ENCODE measurements around the gene KRT36. TPM values are rescaled to one million over a fixed set of nuclear protein-coding genes. Genes with fewer than 3 reads are reported as not detected.

KRT36 gene
- total RNA-seq, 4 donors from 2014 or later = 0.97 TPM; not detected in 3

DNA sequence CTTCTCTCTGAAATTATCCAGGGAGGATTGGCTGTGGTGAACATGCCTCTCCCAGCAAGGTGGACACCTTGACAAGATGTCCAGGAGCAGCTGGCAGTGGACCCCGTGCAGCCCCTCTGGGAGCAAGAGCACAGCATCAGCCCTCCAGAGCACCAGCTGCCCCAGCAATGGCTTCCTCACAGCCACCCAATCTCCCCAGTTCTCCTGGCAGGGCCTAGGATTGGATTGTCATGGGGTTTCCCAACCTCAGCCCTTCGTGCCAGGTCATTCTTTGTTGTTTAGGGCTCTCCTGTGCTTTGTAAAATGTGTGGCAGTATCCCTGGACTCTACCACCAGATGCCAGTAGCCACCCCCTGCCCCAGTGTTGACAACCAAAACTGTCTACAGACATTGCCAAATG, 1.8 kb upstream of the KRT36 start:
- intact Hi-C loops (cut with DNase I; ENCODE audit: low total_unique reads) = no loop called here

DNA sequence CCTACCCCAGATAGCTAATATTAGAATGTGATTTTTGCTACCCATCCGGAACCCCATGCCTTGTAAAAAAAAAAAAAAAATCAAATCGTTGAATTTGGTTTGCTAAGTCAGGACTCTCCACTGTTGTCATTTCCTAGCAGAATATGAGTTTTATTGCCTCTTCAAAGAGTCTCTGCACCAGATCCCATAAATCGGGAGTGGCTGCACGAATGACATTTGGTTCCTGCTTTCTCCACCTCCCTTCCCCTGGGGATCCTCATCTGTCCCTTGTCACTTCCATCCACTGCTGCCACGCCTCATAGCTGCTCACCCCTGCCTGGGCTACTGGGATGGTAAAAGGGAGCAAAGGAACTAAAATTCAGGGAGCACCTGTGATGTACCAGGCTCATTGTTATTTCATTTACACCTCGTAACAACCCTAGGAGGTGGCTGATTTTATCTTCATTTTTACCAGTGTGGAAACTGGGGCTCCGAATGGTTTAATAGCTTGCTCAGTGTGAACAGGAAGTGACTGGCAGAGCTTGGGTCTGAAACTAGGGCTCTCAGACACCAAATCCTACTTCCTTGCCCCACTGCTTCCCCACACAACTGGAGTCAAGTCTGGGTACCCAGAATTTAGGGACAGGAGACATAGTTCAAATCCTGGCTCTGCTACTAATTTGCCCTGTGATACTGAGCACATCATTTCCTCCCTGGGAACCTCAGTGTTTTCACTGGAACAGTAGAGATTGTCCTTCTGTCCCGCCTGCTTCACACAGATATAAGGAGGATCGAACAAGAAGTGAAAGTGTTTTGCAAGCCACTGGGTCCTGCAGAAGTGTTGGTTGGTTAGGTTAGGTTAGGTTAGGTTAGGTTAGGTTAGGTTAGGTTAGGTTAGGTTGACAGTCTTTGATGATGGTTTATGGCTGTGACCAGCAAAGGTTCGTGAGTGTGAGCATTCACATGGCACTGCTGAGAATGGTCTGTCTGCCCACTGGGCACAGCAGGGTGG, 585 bp upstream of the KRT36 start:
- TF ChIP-seq, protein P1, sequence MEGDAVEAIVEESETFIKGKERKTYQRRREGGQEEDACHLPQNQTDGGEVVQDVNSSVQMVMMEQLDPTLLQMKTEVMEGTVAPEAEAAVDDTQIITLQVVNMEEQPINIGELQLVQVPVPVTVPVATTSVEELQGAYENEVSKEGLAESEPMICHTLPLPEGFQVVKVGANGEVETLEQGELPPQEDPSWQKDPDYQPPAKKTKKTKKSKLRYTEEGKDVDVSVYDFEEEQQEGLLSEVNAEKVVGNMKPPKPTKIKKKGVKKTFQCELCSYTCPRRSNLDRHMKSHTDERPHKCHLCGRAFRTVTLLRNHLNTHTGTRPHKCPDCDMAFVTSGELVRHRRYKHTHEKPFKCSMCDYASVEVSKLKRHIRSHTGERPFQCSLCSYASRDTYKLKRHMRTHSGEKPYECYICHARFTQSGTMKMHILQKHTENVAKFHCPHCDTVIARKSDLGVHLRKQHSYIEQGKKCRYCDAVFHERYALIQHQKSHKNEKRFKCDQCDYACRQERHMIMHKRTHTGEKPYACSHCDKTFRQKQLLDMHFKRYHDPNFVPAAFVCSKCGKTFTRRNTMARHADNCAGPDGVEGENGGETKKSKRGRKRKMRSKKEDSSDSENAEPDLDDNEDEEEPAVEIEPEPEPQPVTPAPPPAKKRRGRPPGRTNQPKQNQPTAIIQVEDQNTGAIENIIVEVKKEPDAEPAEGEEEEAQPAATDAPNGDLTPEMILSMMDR (IDR thresholded peaks at IDR 0.05) = no peak
- no peak for TF ChIP-seq POLR2A (IDR thresholded peaks at IDR 0.05)
- H3K4me3 ChIP-seq (ENCODE audit: low read depth, poor library complexity, severe bottlenecking) = no peak overlapping the region
- DNase-seq (ENCODE audit: low spot score in 2 of 2) = no peak
- intact Hi-C loops (cut with DNase I; ENCODE audit: low total_unique reads) = no loop called here
- WGBS, 2 donors = 67 to 75% methylated on average over 10 of the region's 10 CpGs

More for the DNA sequence above, 1.8 kb upstream of the KRT36 start:
- no peak for DNase-seq (ENCODE audit: low spot score in 2 of 2)
- 88 to 90% methylated on average over 2 of the region's 2 CpGs for WGBS, 2 donors
- no peak for TF ChIP-seq POLR2A (IDR thresholded peaks at IDR 0.05)
- TF ChIP-seq, protein P1 (IDR thresholded peaks at IDR 0.05) = no peak
- H3K4me3 ChIP-seq (ENCODE audit: low read depth, poor library complexity, severe bottlenecking) = no peak overlapping the region

DNA sequence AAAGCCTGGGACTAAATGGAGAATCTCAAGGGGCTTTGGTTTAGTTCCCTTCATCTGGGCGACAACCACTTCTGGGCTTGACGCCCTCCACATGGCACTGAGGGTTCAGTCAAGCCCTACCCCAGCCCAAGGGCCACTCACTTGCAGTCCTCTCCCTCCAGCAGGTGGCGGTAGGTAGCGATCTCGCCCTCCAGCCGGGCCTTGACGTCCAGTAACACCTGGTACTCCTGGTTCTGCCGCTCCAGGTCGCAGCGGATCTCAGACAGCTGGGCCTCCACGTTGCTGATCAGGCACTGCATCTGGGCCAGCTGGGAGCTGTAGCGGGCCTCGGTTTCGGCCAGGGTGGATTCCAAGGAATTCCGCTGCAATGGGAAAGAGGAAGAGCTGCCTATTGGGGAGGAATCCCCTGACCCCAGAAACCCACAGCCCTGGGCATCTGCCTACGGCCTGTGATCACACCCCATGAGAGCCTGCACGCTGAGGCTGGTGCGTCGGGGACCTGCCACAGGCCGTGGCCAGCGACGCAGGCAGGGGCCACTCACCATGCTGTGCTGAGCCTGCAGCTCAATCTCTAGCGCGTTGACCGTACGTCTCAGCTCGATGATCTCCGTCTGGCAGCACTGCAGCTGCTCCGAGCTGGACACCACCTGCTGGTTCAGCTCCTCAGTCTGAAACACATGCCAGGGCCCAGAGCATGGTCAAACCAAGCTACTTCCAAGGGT, 2.7 kb downstream of the KRT36 start:
- WGBS, 2 donors = 71 to 83% methylated on average over 25 to 29 of the region's 29 CpGs
- DNase-seq (ENCODE audit: low spot score in 2 of 2) = no peak
- intact Hi-C loops (cut with DNase I; ENCODE audit: low total_unique reads) = no loop called here

DNA sequence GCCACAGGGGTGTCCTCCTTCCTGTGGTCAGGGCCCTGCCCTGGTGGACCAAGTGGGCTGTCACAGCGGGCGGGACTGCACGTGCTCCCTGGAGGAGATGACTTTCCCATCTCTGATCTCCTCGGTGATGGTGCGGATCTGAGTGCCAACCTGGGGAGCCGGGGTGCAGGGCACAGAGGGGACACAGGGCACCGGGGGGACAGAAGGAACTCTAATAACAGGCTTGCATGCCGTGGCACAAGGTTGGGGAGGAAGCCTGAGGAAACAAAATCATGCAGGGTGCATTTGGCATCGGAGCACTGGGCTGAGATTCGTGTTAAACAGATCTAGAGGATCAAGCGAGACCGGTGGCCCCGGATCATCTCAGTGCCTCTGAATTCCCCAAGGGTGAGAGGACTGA, 3.4 kb downstream of the KRT36 start:
- 93 to 94% methylated on average over 13 of the region's 13 CpGs for WGBS, 2 donors
- intact Hi-C loops (cut with DNase I; ENCODE audit: low total_unique reads) = no loop called here
- no peak overlapping the region for H3K4me3 ChIP-seq (ENCODE audit: low read depth, poor library complexity, severe bottlenecking)
- TF ChIP-seq, protein P1 (IDR thresholded peaks at IDR 0.05) = no peak
- TF ChIP-seq POLR2A (IDR thresholded peaks at IDR 0.05) = no peak
- no peak for DNase-seq (ENCODE audit: low spot score in 2 of 2)

More for the DNA sequence above, 2.7 kb downstream of the KRT36 start:
- no peak for TF ChIP-seq POLR2A (IDR thresholded peaks at IDR 0.05)
- TF ChIP-seq, protein P1 (IDR thresholded peaks at IDR 0.05) = no peak
- H3K4me3 ChIP-seq (ENCODE audit: low read depth, poor library complexity, severe bottlenecking) = no peak overlapping the region

DNA sequence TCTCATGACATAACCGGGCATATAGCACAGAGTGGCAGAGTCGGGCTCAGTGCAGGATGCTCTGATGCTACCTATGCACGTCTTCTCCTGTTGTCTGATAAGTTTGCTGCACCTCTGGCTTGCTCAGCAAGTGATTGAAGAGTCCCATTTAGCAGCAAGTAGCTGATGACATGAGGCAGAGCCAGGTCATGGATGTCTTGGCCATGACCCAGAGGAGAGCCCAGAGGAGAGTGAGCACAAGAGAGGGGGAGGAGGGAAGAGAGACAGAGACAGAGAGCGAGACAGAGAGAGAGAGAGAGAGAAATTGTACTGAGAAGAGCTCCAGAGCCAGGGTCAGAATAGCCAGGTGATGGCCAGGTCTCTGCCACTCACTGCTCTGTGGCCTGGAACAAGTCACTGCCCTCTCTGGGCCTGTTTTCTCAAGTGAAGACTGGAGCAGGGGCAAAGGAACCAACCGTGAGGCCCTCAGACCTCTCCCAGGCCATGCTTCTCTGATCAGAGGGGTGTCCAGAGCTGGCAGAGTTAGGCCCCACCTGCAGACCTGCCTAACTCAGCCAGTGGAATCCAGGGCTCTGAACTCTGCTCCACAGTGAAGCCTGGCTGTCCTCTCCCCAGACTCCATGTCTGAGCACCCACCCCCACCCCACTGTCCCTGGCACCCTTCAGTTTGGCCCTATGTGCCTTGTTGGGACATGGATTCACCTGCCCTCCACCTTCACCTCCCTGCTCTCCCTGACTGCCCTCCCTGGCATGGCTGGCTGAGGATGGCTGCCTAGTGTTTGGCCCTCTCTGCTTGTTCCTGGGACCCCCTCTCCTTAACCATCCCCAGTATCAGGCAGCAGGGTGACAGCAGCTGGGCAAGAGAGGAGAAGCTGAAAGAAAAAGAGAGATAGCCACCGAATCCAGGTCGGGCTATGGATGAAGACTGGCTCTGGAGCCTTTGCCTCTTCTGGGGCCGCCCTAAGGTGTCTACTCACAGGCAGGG, 4.5 kb downstream of the KRT36 start:
- no peak for TF ChIP-seq POLR2A (IDR thresholded peaks at IDR 0.05)
- TF ChIP-seq, protein P1 (IDR thresholded peaks at IDR 0.05) = no peak
- 87 to 90% methylated on average over 8 of the region's 8 CpGs for WGBS, 2 donors
- intact Hi-C loops (cut with DNase I; ENCODE audit: low total_unique reads) = no loop called here
- no peak overlapping the region for H3K4me3 ChIP-seq (ENCODE audit: low read depth, poor library complexity, severe bottlenecking)
- DNase-seq (ENCODE audit: low spot score in 2 of 2) = no peak
